COLO829 (cell line): ENCODE results near the gene KIFC1.
"Not testable (repeated sequence)": the region's sequence is repeated elsewhere in the genome, so short reads cannot be mapped to it uniquely, and the experiment has no call there.

ENCODE experiments used
- DNase-seq: peaks from one replicate; pipeline ENCODE4 v3.0.0; 2012; ENCODE audit warnings: low spot score

The KIFC1 gene, protein sequence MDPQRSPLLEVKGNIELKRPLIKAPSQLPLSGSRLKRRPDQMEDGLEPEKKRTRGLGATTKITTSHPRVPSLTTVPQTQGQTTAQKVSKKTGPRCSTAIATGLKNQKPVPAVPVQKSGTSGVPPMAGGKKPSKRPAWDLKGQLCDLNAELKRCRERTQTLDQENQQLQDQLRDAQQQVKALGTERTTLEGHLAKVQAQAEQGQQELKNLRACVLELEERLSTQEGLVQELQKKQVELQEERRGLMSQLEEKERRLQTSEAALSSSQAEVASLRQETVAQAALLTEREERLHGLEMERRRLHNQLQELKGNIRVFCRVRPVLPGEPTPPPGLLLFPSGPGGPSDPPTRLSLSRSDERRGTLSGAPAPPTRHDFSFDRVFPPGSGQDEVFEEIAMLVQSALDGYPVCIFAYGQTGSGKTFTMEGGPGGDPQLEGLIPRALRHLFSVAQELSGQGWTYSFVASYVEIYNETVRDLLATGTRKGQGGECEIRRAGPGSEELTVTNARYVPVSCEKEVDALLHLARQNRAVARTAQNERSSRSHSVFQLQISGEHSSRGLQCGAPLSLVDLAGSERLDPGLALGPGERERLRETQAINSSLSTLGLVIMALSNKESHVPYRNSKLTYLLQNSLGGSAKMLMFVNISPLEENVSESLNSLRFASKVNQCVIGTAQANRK

DNA sequence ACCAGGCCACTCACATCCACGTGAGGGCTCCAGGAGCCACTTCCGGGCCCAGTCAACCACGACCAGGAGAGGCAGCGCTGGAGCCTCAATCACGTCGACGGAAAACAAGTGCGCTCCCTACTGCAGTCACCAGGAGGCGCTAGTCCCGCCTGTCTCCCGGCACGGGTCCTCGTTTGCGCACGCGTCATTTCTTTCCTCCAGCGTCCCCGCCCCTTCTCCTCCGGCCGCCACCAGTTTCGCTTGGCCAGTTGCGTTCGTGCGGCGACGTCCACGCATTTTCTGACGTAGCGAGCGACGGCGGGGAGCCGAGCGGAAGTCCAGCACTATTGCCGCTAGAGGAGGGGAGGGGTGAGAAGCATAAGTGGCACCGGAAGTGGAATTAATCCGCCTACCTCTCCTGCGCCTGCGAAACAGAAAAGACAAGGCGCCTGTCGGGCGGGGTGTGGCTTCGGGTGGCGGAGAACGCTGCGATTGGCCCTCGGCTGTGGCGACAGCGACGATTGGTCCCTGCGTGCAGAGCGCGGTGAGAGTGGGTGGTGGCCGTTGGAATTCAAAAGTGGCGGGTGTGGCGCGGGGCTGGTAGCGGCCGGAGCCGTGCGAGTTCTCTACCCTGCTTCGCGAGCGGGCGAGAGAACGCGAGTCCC is at the start of gene KIFC1:
Gene KIFC1, plus strand, starts transcription at position 546 of the 644 bp plus-strand sequence. CDS start 163 bp downstream, outside the sequence.
- peak; percentile 100 for DNase-seq

GRCh38 chr6:33343606-33343952 is 48.0 kb upstream of the KIFC1 start:
- DNase-seq: not testable (repeated sequence)

- DNase-seq: no peak
Observed at GRCh38 chr6:33343953-33344611, 47.5 kb upstream of the KIFC1 start.

- peak; percentile 53 for DNase-seq
Observed at GRCh38 chr6:33344701-33345697, 46.6 kb upstream of the KIFC1 start.

DNA sequence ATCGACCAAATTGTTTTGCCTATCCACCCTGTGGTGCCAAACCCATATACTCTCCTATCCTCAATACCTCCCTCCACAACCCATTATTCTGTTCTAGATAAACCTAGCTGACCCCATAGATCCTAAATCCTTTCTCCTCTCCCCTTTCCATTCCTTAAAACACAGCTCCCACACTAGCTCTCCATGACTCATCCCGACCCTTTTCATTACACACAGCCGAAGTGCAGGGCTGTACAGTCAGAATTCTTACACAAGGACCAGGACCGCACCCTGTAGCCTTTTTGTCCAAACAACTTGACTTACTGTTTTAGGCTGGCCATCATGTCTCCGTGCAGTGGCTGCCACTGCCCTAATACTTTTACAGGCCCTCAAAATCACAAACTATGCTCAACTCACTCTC is 44.7 kb upstream of the KIFC1 start:
- DNase-seq: not testable (repeated sequence)

GRCh38 chr6:33347816-33348215 is 43.8 kb upstream of the KIFC1 start:
- DNase-seq: no peak

DNA sequence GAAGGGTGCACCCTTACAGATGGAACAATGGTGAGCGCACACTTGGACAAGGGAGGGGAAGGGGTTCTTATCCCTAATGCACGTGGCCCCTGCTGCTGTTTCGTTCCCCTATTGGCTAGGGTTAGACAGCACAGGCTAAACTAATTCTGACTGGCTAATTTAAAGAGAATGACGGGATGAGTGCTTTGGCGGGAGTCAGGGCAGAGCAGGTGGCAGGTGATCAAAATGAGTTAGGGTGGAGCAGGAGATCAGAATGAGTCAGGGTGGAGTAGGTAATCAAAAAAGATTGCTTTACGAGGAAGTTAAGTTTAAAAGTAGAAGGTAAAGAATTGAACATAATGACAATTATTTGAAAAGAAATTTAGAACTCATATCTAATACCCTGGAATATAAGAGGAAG is 35.8 kb upstream of the KIFC1 start:
- not testable (repeated sequence) for DNase-seq

DNA sequence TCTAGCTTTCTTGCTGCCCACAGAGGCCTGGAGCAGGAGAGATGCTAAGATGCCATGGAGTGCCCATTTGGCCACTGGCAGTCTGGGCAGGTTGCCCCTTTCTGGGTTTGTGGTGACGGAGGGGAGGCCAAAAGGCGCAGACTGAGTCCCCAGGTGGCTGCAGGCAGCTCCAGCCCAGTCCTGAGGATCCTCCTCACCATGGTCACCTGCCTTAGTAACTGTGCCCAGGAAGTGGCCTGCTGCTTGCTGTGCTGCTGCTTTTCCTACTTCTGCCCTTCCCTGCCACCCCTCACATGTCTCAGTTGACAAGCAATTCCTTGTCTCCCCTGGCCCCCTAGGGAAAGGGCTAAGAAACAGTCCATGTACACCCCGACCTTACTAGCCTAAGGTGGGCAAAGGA is 35.3 kb upstream of the KIFC1 start:
- DNase-seq: no peak

DNA sequence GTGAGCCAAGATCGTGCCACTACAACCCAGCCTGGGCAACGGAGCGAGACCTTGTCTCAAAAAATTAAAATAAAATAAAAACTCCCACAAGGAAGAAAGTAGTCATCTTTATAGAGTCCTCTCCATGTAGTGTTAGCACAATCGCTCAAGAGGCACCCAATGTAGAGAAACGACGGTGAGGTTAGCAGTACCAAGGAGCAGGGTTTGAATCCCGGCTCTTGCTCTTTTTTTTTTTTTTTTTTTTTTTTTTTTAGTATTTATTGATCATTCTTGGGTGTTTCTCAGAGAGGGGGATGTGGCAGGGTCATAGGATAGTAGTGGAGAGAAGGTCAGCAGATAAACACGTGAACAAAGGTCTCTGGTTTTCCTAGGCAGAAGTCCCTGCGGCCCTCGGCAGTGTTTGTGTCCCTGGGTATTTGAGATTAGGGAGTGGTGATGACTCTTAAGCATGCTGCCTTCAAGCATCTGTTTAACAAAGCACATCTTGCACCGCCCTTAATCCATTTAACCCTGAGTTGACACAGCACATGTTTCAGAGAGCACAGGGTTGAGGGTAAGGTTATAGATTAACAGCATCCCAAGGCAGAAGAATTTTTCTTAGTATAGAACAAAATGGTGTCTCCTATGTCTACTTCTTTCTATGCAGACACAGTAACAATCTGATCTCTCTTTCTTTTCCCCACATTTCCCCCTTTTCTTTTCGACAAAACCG is 34.3 kb upstream of the KIFC1 start:
- DNase-seq: not testable (repeated sequence)

DNA sequence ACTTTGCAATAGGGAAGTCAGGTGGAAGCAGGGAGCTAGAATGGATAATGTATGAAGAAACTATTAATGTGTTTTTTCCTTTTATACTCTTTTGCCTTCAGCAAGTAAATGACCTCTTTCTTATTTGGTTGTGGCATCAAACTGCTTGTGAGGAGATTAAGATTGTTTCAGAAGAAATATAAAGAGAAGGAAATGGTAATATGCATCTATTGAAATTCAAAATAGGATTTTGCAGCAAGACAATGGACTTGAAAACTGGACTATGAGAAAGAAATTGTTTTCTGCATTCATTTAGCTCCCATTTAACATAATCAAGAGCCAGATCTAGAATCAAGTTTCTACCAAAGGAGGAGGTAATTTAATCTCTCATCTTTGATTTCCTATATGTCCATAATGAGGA is 32.3 kb upstream of the KIFC1 start:
- DNase-seq: no peak

DNA sequence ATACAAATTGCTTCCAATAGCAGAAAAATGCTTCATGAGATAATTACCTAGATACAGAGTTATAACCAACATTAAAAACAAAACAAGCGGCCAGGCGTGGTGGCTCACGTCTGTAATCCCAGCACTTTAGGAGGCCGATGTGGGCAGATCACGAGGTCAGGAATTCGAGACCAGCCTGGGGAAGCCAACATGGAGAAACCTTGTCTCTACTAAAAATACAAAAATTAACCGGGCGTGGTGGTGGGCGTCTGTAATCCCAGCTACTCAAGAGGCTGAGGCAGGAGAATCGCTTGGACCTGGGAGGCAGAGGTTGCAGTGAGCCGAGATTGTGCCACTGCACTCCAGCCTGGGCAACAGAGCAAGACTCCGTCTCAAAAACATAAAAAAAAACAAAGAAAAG is 28.1 kb upstream of the KIFC1 start:
- DNase-seq: not testable (repeated sequence)

DNA sequence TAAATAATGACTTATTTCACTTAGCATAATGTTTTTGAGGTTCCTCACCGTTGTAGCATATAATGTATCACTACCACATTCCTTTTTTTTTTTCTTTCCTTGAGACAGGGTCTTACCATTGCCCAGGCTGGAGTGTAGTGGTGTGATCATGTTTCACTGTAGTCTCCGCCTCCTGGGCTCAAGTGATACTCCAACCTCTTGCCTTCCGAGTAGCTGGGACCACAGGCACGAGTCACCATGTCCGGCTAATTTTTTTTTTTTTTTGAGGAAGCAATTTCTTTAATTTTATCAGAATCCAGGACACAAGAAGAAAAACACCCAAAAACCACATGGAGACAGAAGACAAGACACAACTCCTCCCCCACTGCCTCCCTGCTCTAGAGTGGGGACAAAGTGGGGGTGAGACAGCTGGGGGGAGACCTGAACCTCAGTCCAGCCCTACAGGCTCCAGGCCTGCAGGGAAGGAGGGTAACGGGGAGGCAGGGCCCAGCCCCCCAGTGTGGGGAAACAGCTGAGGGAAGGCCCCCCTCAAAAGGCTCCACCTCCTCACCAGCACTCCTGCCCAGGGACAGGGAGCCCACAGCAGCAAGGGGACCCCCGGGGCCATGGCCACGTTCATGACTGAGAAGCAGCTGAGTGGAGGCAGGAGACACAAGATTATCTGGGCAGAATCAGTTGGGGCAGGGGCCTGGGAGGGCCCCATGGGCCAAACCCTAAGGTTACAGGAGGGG is 27.0 kb upstream of the KIFC1 start:
- not testable (repeated sequence) for DNase-seq

- DNase-seq: not testable (repeated sequence)
Observed at GRCh38 chr6:33365206-33365971, 26.2 kb upstream of the KIFC1 start.

GRCh38 chr6:33367009-33367714 is 24.5 kb upstream of the KIFC1 start:
- no peak for DNase-seq

DNA sequence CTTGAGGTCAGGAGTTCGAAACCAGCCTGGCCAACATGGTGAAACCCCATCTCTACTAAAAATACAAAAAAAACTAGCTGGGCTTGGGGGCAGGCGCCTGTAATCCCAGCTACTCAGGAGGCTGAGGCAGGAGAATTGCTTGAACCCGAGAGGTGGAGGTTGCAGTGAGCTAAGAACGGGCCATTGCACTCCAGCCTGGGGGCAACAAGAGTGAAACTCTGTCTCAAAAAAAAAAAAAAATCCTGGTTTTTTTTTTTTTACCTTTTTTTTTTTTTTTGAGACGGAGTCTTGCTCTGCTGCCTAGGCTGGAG is 24.0 kb upstream of the KIFC1 start:
- not testable (repeated sequence) for DNase-seq

DNA sequence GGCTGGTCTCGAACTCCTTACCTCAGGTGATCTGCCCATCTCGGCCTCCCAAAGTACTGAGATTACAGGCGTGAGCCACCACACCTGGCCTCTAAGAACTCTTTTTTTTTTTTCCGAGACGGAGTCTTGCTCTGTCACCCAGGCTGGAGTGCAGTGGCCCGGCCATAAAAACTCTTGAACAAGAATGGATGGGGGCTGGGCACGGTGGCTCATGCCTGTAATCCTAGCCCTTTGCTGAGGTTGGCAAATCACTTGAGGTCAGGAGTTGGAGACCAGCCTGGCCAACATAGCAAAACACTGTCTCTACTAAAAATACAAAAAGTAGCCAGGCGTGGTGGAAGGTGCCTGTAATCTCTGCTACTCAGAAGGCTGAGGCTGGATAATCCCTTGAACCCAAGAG is 19.7 kb upstream of the KIFC1 start:
- not testable (repeated sequence) for DNase-seq

DNA sequence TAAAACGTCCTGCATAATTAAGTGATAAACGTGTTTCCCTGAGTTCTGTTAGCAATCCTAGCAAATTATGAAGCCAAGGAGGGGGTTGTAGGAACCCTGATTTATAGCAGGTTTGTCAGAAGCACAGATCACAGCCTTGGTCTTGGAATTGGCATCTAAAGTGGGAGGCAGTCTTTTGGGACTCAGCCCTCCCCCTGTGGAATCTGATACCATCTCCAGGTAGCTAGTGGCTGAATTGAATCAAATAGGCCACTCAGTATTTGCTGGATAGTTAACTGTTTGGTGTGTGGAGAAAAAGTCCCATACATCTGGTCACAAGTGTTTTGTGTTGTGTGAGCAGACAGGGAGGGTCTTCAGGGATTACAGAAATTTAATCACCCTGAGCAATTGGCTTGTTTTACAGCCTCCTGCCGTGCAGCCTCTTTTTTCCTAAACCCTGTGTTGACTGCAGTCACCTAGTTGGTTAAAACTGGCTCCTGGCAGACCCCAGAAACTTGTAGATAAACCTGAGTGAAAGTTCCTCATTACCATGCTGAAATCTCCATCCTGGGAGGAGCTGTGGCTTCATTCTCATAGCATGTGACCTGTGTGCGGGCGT is 19.0 kb upstream of the KIFC1 start:
- no peak for DNase-seq
